ENCODE results near the gene SMC1A. TPM values are rescaled to one million over a fixed set of nuclear protein-coding genes. Genes with fewer than 3 reads are reported as not detected.
"Not testable (repeated sequence)": the region's sequence is repeated elsewhere in the genome, so short reads cannot be mapped to it uniquely, and the experiment has no call there.

Gene SMC1A
- polyA plus RNA-seq, 1 experiment = 25.3 TPM

DNA sequence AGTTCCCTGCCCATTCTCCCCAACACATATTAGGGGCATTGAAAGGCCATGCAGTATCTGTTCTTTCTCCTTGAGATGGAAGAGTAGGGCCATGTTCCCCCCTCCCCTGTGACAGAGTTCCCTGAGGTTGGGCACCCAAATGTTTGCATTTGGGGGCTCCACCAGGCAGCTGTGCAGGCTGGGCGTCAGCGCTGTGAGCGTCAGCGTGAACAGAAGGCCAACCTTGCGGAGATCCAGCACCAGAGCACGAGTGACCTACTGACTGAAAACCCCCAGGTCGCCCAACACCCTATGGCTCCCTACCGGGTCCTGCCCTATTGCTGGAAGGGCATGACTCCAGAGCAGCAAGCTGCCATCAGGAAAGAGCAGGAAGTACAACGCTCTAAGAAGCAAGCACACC lies 7.8 kb upstream of the SMC1A start:
- TF ChIP-seq, protein P1, sequence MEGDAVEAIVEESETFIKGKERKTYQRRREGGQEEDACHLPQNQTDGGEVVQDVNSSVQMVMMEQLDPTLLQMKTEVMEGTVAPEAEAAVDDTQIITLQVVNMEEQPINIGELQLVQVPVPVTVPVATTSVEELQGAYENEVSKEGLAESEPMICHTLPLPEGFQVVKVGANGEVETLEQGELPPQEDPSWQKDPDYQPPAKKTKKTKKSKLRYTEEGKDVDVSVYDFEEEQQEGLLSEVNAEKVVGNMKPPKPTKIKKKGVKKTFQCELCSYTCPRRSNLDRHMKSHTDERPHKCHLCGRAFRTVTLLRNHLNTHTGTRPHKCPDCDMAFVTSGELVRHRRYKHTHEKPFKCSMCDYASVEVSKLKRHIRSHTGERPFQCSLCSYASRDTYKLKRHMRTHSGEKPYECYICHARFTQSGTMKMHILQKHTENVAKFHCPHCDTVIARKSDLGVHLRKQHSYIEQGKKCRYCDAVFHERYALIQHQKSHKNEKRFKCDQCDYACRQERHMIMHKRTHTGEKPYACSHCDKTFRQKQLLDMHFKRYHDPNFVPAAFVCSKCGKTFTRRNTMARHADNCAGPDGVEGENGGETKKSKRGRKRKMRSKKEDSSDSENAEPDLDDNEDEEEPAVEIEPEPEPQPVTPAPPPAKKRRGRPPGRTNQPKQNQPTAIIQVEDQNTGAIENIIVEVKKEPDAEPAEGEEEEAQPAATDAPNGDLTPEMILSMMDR (IDR thresholded peaks at IDR 0.05; ENCODE audit: low read depth, low read length) = no peak
- ChIA-PET POLR2A (interaction anchor here (0.6 kb wide), 1 partner anchor 45 kb away, joined by 5 read pairs; no protein-coding TSS in a partner anchor), CTCF (no interaction called here)
- Histone ChIP-seq H3K4me3 (ENCODE audit: low read depth, low read length) (no peak overlapping the region), H3K9me3 (ENCODE audit: control insufficient read depth, insufficient read depth, low read length) (no peaks in the 10 kb centered on the region), H3K27ac (ENCODE audit: low read depth, low read length) (no peak overlapping the region), H3K27me3 (ENCODE audit: control insufficient read depth, insufficient read depth, low read length) (no peaks in the 10 kb centered on the region)
- DNase-seq (ENCODE audit: low read depth, low spot score) = no peak

GRCh38 chrX:53429755-53430154 lies 7.3 kb upstream of the SMC1A start:
- POLR2A ChIA-PET = no interaction called here
- H3K4me3 ChIP-seq (ENCODE audit: low read depth, low read length) = no peak overlapping the region
- H3K27ac ChIP-seq (ENCODE audit: low read depth, low read length) = no peak overlapping the region
- CTCF ChIA-PET = no interaction called here
- no peaks in the 10 kb centered on the region for H3K27me3 ChIP-seq (ENCODE audit: control insufficient read depth, insufficient read depth, low read length)
- H3K9me3 ChIP-seq (ENCODE audit: control insufficient read depth, insufficient read depth, low read length) = no peaks in the 10 kb centered on the region
- TF ChIP-seq, protein P1 (IDR thresholded peaks at IDR 0.05; ENCODE audit: low read depth, low read length) = no peak
- no peak for DNase-seq (ENCODE audit: low read depth, low spot score)

- Histone ChIP-seq H3K27me3 (ENCODE audit: control insufficient read depth, insufficient read depth, low read length) (no peaks in the 10 kb centered on the region), H3K4me3 (ENCODE audit: low read depth, low read length) (peak within 1 kb of the TSS; percentile 71), H3K9me3 (ENCODE audit: control insufficient read depth, insufficient read depth, low read length) (no peaks in the 10 kb centered on the region), H3K27ac (ENCODE audit: low read depth, low read length) (peak within 1 kb of the TSS; percentile 87)
- ChIA-PET POLR2A (interaction anchor here (0.6 to 1.2 kb wide), 3 partner anchors 19 to 263 kb away, joined by 3 to 5 read pairs (median 4); no protein-coding TSS in a partner anchor), CTCF (interaction anchor here (0.6 to 2.2 kb wide), 7 partner anchors 12 to 139 kb away, joined by 3 to 7 read pairs (median 4); no protein-coding TSS in a partner anchor)
- no peak for DNase-seq (ENCODE audit: low read depth, low spot score)
- TF ChIP-seq, protein P1 (IDR thresholded peaks at IDR 0.05; ENCODE audit: low read depth, low read length) = no peak
These were observed 430 bp upstream of the SMC1A start, which contains the start of gene RIBC1 for GRCh38 chrX:53422861-53423306. TSS of gene RIBC1 (plus strand) at chrX:53422873. CDS start at chrX:53426277, 3,404 bp downstream.

DNA sequence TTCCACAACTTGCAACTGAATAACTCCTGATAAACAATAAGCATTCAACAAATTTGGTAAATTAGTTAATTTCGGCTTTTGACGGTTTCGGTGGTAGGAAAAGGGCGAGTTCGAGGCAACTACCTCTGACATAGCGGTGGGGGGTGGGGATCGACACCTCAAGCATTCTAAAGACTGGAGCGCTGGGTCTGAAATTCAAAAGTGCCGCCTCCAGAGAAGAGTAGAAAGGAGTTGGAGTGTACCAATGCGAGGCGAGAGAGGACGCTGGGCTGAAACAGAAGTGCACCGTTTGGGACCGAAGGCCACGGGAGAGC lies 725 bp downstream of the SMC1A start:
- POLR2A ChIA-PET = interaction anchor here (0.9 to 1.1 kb wide), 3 partner anchors 60 to 171 kb away, joined by 3 to 5 read pairs (median 4); no protein-coding TSS in a partner anchor
- DNase-seq (ENCODE audit: low read depth, low spot score) = no peak
- TF ChIP-seq, protein P1 (IDR thresholded peaks at IDR 0.05; ENCODE audit: low read depth, low read length) = no peak
- H3K27me3 ChIP-seq (ENCODE audit: control insufficient read depth, insufficient read depth, low read length) = no peaks in the 10 kb centered on the region
- CTCF ChIA-PET = interaction anchor here (1.7 to 2.2 kb wide), 2 partner anchors 104 to 138 kb away, joined by 6 to 7 read pairs; no protein-coding TSS in a partner anchor
- peak overlapping the region; percentile 87 for H3K27ac ChIP-seq (ENCODE audit: low read depth, low read length)
- H3K9me3 ChIP-seq (ENCODE audit: control insufficient read depth, insufficient read depth, low read length) = no peaks in the 10 kb centered on the region
- peak overlapping the region; percentile 71 for H3K4me3 ChIP-seq (ENCODE audit: low read depth, low read length)

DNA sequence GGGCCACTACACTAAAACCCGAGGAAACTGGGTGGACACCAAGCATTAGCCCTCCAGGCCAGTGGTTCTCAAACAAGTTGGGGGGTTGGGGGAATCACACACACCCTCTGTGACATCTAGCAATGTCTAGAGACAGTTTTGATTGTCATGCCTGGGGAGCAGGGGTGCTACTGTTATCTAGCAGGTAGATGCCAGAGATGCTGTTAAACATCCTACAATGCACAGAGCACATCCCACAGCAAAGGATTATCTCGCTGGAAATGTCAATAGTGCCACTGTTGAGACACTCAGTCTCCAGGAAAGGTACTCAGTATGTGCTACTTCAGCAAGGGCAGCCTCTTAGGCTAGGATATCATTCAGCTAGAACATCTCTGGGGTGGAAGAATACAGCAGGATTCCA lies 1.3 kb downstream of the SMC1A start:
- ChIA-PET CTCF (no interaction called here), POLR2A (no interaction called here)
- H3K4me3 ChIP-seq (ENCODE audit: low read depth, low read length) = peak overlapping the region; percentile 71
- DNase-seq (ENCODE audit: low read depth, low spot score) = no peak
- no peak overlapping the region for H3K27ac ChIP-seq (ENCODE audit: low read depth, low read length)
- no peaks in the 10 kb centered on the region for H3K9me3 ChIP-seq (ENCODE audit: control insufficient read depth, insufficient read depth, low read length)
- H3K27me3 ChIP-seq (ENCODE audit: control insufficient read depth, insufficient read depth, low read length) = no peaks in the 10 kb centered on the region
- TF ChIP-seq, protein P1 (IDR thresholded peaks at IDR 0.05; ENCODE audit: low read depth, low read length) = no peak

DNA sequence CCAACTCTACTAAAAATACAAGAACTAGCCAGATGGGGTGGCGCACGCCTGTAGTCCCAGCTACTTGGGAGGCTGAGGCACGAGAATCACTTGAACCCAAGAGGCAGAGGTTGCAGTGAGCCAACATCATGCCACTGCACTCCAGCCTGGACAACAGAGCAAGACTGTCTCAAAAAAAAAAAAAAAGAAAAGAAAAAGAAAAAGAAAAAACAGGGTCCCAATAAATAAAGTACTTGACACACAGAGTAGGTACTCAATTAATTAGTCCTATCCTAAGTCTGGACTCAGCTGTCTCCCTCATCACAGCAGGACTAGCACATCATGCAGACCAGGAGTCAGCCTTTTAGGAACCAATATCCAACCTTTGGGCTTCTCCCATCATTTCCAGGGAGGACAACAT lies 2.1 kb downstream of the SMC1A start:
- H3K9me3 ChIP-seq (ENCODE audit: control insufficient read depth, insufficient read depth, low read length); POLR2A ChIA-PET; DNase-seq (ENCODE audit: low read depth, low spot score); H3K27ac ChIP-seq (ENCODE audit: low read depth, low read length); CTCF ChIA-PET; H3K27me3 ChIP-seq (ENCODE audit: control insufficient read depth, insufficient read depth, low read length); H3K4me3 ChIP-seq (ENCODE audit: low read depth, low read length): not testable (repeated sequence)

Data from AG04450 (cell line).